GM21526 (cell line): ENCODE data around the gene IBTK.
"Not testable (repeated sequence)": the region's sequence is repeated elsewhere in the genome, so short reads cannot be mapped to it uniquely, and the experiment has no call there.

Experiments used
- ATAC-seq: cut with Tn5 transposase; IDR thresholded peaks from one replicate; pipeline ENCODE4 v1.9.1; 2021; ENCODE audit warnings: moderate library complexity; ENCODE audit not compliant: unreplicated experiment, low FRiP score

Gene IBTK

DNA sequence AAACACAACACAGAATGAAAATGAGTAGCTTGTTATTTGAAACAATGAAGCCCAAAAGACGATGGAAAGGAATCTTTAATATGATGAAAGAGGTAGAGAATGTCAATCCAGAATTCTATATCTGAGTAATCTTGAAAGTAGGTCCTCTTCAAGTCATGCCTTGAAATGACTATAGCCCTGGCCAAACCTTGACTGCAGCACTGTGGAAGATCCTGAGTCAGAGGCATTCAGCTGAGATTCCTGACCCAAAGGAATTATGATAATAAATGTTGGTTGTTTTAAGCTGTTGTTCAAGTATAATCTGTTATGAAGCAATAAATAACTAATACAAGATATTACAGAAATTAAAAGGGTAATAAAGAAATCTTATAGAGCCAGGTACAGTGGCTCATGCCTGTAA lies 64.8 kb downstream of the IBTK start:
- no peak for ATAC-seq

GRCh38 chr6:82179415-82179814 lies 68.1 kb downstream of the IBTK start:
- ATAC-seq = no peak

DNA sequence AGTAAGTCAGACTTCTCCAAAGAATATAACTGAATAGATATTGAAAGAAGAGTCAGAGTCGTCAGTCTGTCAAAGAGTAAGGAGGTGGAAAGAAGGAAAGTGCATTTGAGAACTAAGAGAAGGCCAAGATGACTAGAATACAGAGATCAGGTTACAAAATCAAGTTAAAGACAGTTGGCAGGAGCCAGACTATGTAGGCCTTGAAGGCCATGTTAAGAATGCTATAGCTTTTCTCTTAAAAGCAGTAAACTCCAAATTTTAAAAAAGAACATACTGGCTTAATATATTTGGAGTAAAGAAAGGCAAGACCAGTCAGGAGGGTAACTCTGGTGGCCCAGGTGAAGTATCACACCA lies 68.8 kb downstream of the IBTK start:
- ATAC-seq = no peak

DNA sequence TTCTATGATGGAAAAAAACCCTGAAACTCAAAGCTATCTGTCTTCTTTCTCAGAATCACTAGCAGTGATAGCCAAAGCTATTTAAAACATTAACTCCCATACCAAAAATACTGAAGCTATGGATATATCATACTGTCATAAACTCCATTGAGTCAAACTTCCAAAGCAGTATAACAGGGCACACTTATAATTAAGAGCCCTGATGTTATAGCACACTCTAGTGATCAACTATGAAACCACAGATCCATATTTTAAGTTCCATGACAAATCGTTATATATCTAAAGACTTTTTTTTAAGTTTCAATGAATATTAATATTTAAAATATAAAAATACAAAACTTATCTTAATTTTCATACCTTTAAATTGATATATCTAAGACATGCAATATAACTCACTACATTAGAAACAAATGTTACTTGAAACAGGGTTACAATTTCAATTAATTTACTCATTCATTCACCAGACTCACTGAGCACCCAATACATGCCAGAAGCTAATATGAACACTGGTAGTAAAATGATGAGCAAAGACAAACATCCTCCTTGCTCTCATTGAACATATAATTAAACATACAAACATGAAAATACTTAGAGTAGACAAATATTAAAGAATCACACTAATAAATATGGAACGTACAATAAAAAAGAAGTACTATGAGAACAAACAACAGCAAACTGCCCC lies 69.3 kb downstream of the IBTK start:
- ATAC-seq = no peak

GRCh38 chr6:82176616-82177015 lies 70.9 kb downstream of the IBTK start:
- ATAC-seq = no peak

- no peak for ATAC-seq
These were observed 75.0 kb downstream of the IBTK start for GRCh38 chr6:82172594-82172993.

DNA sequence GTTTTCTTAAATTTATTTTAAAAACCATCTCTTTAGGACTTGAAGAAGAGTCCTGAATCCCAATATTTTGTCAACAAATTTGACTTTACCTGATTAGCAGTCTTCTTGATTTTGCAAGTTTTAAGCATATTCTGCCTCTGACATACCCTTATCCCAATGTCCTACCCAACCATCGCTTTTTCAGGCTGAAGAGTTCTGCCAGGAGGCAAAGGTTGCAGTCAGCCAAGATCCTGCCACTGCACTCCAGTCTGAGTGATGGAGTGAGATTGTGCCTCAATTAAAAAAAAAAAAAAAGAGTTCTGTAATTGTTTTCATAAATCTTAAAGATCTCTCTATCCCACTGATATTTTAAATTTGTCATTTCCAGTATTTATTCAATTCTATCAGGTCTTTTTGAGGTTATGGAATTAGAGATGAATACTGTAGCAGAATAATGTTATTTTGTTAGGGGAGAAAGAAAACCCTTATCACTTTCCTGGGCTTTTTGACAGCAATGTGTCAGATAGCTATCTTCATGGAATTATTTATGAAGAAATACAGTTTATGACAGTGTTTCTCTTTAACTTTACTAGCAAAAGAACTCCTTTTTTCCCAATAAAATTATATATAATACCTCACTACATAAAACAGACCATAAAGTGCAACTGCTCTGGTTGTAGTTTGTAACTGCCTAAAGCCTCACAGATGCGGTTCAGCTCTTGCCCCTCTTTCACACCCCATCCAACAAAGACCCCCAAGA lies 78.2 kb downstream of the IBTK start:
- ATAC-seq = no peak

DNA sequence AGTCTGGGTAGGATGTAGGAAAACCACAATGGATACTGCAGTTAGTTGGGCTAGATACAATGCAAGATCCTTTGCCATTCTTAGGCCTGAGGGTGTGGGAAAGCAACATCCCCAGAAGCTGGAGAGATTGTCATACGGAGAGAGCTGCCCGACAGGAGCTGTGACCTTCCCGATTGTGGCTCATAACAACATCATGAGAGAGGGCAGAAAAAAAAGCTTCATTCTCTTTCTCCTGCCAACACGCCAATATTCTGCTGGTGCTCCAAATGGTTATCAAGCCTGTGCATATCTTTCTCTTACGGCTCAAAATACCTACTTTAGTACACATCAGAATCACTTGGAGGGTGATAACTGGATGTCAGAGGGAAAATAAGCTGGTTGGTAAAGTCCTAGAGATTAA lies 81.1 kb downstream of the IBTK start:
- ATAC-seq = no peak

- ATAC-seq = no peak
These were observed 87.1 kb downstream of the IBTK start for GRCh38 chr6:82160255-82160990.

GRCh38 chr6:82152786-82153185 lies 94.8 kb downstream of the IBTK start:
- ATAC-seq = not testable (repeated sequence)

GRCh38 chr6:82151147-82151546 lies 96.4 kb downstream of the IBTK start:
- not testable (repeated sequence) for ATAC-seq

DNA sequence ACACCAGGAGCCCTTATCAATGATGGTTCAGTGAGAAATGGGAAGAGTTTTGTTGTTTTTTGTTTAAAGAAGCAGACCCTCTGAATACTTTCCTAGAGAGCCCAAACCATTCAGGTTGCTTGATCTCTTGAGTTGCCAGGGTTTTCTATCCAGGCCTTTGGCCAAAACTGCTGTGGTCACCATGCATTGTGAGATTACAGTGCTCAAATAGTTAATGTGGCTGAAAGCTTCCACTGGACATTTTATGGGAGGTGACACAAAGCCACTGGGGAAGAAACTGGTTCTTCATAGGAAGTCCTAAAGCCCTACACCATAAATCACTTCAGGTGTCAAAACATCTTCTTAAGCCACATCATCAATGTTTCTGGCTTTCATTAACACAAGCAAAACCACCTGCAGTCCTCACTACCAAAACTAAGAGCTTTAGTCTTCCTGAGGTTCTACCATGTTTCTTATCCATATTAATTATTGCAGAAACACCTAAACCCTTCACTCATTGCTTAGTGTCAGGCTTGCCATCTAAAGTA lies 101.6 kb downstream of the IBTK start:
- no peak for ATAC-seq

- no peak for ATAC-seq
These were observed 102.6 kb downstream of the IBTK start for GRCh38 chr6:82144852-82145340.

DNA sequence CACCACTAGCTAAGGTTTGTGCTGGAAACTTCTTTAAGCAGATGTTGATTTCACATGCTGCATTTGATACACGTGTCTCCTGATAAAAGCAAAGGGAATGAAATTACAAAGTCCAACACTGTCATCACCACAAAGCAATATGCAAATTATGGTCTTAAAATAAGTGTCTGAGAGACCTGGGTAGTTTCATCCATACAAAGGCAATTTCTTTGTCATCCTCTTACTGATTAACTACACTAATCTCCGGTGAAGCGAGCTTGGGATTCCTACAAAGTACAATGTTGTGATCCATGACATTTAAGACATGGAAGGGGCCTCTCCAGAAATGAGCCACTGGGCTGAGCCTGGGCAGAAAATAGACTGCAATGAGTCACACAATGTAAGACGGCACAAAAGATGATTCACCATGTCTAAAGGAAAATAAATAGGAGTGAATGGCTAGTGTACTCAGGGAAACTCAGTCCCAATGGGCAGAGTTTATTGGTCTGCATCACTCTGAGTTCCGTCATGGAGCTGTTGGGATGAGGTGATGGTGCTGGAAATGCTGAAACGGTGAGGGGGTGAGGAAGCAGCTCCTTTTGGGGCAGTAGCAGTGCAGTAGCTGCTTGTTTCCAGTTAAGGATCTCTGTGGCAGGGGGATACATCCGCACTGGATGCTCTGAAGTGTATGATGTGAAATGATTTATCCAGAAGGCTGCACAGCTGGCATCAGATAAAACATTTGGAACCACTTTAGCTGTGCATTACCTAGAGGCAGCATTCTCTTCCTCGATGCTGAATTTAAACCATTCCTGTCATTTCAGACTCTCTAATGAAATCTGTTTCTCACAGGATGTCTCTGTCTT lies 103.3 kb downstream of the IBTK start:
- ATAC-seq = peak; percentile 70

DNA sequence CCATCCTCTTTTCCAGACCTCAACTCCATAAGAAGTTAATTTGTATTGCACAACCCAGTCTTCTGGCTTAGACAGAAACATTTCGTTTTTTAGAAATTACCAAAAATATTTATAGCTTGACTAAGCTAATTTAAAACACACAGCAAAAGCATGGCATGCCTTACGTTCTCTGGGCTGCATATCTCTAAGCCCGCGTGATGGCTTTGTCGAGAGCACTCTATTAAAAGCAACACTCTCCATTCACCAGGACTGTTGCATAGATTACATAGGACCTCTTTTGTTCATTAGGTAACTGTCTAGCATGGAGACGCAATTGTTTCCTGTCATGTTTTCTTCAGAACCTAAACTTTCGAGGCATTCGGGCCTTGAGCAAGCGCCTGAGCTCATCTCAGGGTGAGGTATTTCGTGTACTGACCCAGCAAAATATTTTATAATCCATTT lies 104.5 kb downstream of the IBTK start:
- ATAC-seq = no peak

DNA sequence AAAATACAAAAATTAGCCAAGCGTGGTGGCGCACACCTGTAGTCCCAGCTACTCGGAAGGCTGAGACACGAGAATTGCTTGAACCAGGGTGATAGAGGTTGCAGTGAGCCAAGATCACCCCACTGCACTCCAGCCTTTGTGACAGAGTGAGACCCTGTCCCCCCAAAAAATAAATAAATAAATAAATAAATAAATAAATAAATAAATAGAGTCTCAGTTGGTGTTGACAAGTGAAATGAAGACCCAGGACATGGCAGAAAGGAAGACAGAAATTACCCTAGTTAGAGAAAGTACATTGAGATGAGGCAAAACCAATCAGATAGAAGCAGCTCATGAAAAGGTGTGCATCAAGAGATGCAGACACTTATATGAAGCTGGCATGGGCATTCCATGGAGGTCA lies 105.0 kb downstream of the IBTK start:
- ATAC-seq = no peak

DNA sequence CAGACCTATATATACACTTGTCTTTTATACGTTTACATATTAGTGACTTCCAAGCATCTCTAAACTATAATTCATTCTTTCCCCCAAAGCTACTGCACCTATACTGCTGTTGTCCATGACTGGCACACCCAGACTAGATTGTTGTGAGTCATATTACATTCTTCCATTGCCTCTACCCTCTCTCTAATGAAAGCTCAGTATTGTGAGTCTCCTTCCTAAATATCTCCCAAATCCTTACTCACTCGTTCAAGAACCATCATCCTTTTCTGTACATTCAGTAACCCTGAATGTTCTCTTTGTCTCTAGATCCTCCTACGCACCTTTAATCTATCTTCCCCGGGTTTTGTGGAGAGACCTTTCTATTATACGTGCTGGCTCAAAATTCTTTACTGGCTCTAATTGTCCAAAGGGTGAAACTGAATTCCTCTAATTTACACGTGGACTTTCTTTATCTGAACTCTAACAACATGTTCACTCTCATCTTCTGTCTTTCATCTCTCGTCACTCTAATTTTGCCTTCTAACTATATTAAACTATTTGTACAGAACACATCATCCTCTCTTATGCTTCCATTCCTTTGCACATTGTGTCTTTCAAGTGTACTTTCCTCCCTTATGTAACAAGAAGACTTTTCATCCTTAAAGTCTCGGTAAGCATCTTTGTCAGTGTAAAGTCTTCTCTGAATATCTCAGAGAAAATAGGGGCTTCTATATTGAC lies 109.3 kb downstream of the IBTK start:
- no peak for ATAC-seq

GRCh38 chr6:82131441-82131840 lies 116.1 kb downstream of the IBTK start:
- no peak for ATAC-seq

DNA sequence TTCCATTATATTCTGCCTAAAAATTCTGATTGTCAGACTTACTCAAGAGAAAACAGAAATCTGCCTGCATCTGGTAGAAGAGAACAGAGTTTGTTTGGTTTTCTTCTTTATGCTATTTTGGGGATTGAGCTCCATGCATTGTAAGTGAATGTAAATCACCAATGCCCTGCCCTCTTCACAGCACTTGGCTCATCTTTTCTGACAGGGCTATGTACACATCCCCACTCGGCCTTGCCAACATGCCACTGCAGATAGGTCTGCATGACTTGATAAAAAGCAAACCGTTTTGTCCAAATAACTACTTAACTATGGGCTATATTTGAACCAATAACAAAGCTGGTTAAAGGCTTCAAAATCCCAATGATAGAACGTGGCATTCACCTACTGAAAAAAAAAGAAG lies 117.7 kb downstream of the IBTK start:
- ATAC-seq = no peak

GRCh38 chr6:82128973-82129372 lies 118.6 kb downstream of the IBTK start:
- not testable (repeated sequence) for ATAC-seq
